Lower leg skin (tissue), 3 donors: ENCODE results near the gene HNRNPC.

ENCODE experiments used
- CTCF ChIP-seq, 3 donors: fragments of 450-650 bp; IDR thresholded peaks; one replicate each; pipeline ENCODE4 v1.5.1; 2016; ENCODE audit warnings: antibody characterized with exemption in 3 of 3, mild to moderate bottlenecking in 3 of 3, moderate library complexity in 2 of 3
- POLR2A ChIP-seq, 2 donors: fragments of 450-650 bp; IDR thresholded peaks; one replicate each; pipeline ENCODE4 v1.6.1; 2016 to 2017; ENCODE audit warnings: antibody characterized with exemption in 2 of 2, mild to moderate bottlenecking in 1 of 2, moderate library complexity in 1 of 2

GRCh38 chr14:21231020-21231652, 38.1 kb downstream of the HNRNPC start:
- TF ChIP-seq CTCF (IDR thresholded peaks at IDR 0.05) (no peak), POLR2A (IDR thresholded peaks at IDR 0.05) (no peak)
